ENCODE results near the gene CCND2.
A peak's percentile ranks its signal among the peaks of the same experiment; 100 is the strongest.

Gene CCND2

GRCh38 chr12:4300883-4301282 is 27.3 kb downstream of the CCND2 start:
- no peak for DNase-seq (ENCODE audit: low read depth)
- H3K4me3 ChIP-seq (ENCODE audit: low read length), result no peak overlapping the region
- TF ChIP-seq CTCF (IDR thresholded peaks at IDR 0.05; ENCODE audit: insufficient read depth, low read depth, low read length, missing control alignments), result no peak

DNA sequence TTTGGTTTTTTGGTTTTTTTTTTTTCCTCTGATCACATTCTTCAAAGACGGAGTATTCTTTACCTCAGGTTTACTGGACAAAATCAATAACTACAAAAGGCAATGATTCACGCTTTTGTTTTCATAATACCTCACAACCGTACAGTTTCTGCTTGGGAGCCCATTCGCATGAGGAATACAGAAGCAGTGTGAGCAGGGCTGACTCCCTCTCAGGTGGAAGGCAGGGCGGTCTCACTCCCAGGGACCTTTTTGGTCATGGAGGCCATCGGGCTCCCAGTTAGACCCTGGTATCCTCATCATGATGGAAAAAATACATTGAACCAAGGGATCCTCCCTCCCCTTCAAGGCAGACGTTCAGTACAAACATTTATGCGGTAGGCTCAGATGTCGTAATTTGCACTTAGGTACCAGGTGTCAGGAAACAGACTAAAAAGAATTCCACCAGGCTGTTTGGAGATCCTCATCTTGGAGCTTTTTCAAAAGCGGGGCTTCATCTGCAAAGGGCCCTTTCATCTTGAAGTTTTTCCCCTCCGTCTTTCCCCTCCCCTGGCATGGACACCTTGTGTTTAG is 28.5 kb downstream of the CCND2 start:
- no peak overlapping the region for H3K4me3 ChIP-seq (ENCODE audit: low read length)
- no peak for DNase-seq (ENCODE audit: low read depth)
- no peak for TF ChIP-seq CTCF (IDR thresholded peaks at IDR 0.05; ENCODE audit: insufficient read depth, low read depth, low read length, missing control alignments)

DNA sequence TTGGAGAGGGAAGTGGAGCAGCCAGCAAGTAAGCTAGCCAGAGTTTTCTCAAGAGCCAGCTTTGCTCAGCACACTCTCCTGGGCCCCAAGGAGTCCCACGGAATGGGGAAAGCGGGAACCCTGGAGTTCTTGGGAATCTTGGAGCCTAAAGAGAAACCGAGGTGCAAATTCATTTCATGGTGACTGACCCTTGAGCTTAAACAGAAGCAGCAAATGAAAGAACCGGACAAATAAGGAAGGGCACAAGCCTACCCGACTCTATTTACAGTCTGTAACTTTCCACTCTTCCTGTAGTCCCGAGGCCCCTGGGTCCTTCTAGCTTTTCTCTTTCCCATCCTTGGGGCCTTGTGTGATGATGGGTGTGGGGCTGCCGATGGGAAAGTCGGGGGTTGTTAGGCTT is 29.3 kb downstream of the CCND2 start:
- no peak overlapping the region for H3K4me3 ChIP-seq (ENCODE audit: low read length)
- TF ChIP-seq CTCF (IDR thresholded peaks at IDR 0.05; ENCODE audit: insufficient read depth, low read depth, low read length, missing control alignments), result no peak
- no peak for DNase-seq (ENCODE audit: low read depth)

GRCh38 chr12:4303750-4304149 is 30.2 kb downstream of the CCND2 start:
- H3K4me3 ChIP-seq (ENCODE audit: low read length), result no peak overlapping the region
- TF ChIP-seq CTCF (IDR thresholded peaks at IDR 0.05; ENCODE audit: insufficient read depth, low read depth, low read length, missing control alignments), result no peak
- DNase-seq (ENCODE audit: low read depth), result no peak

DNA sequence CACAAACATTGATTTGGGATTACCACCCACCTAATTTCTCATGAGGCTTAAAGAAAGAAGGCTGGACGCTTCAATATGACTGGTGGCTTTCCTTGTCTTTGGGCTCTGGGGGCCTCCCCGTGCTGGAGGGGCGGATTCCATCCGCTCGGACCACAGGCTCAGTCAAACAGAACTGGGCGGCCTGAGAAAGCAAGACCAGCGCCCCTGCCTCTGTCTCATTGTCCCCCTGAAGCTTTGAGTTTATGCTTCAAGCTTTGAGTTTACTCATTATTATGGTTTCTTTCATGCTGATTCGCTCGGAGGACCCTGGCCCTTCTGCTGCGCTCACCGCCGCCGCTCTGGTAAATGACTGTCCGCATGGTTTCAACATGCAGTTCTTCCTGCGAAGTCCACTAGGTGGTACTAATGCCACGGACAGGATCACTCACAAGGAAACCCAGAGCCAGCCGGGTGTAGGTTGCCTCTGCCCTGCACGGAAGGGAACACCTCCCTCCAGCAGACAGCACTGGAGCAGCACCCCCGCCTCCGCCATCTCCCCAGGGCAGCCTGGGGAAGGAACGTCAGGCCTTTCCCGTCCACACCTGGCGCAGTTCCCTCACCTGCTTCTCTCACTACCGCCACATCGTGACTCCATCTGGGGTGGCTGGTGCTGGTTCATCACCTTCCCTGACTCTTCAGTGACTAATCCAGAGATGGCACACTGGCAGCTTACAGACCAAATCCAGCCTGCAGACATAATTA is 34.2 kb downstream of the CCND2 start:
- TF ChIP-seq CTCF (IDR thresholded peaks at IDR 0.05; ENCODE audit: insufficient read depth, low read depth, low read length, missing control alignments), result peak; percentile 73
- H3K4me3 ChIP-seq (ENCODE audit: low read length), result no peak overlapping the region
- DNase-seq (ENCODE audit: low read depth), result peak; percentile 98

DNA sequence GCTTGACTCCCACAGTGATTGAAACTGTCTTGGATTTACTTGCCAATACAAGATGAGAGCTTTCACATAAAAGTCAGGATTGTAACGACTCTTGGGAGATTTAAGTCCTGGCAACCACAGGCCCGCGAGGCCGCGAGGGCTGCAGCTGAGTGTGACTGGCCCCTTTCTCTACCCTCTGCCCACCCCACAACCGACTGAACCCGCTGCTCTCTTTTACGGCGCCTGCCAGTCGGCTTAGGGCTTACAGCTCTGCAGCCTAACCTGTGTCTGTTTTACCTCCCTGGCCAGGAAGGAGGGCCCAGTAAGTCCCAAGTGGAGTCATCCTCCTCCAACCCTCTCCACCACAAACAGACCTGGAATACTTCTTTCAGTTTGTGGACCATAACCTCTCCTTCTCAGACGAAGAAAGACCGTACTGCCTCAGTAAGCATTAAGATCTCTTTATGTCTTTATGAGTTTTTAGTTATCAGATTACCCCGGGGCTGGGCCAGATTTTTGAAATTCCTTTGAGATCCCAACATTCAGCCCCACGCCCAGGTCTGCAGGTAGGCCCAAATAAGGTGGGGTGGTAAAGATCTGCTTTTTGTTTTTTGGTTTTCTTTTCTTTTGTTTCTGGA is 34.9 kb downstream of the CCND2 start:
- DNase-seq (ENCODE audit: low read depth), result no peak

More for the DNA sequence above, 34.9 kb downstream of the CCND2 start:
- no peak overlapping the region for H3K4me3 ChIP-seq (ENCODE audit: low read length)
- TF ChIP-seq CTCF (IDR thresholded peaks at IDR 0.05; ENCODE audit: insufficient read depth, low read depth, low read length, missing control alignments), result no peak

Data from epithelial cell of esophagus (primary cell).